Neural cell (in vitro differentiated cells): ENCODE results near the gene NACC1. TPM values are rescaled to one million over a fixed set of nuclear protein-coding genes. Genes with fewer than 3 reads are reported as not detected.

Source experiments
- H2AFZ ChIP-seq: fragments of 200-600, 300-800 bp; sonication (generic), shearing (Covaris generic); 2 replicates; pipeline ENCODE4 v1.6.0; 2014; ENCODE audit warnings: low read depth, mild to moderate bottlenecking, antibody characterized with exemption, low read length, moderate library complexity
- H3F3A ChIP-seq: fragments of 200-600 bp; shearing (Covaris generic); 2 replicates; pipeline ENCODE4 v1.6.1; 2016; ENCODE audit warnings: mild to moderate bottlenecking, moderate library complexity, mixed read lengths, antibody characterized with exemption, low read length; ENCODE audit not compliant: insufficient read depth, poor library complexity, severe bottlenecking
- H3K27ac ChIP-seq: fragments of 200-600, 300-800 bp; sonication (generic), shearing (Covaris generic); 2 replicates; pipeline ENCODE4 v1.5.1; 2014; ENCODE audit warnings: mild to moderate bottlenecking, low read length, moderate library complexity
- H3K27me3 ChIP-seq: fragments of 300-800, 200-600 bp; sonication (generic), shearing (Covaris generic); 2 replicates; pipeline ENCODE4 v1.6.0; 2014; ENCODE audit warnings: mild to moderate bottlenecking, low read depth, low read length, moderate library complexity; ENCODE audit not compliant: insufficient read depth
- H3K36me3 ChIP-seq: fragments of 300-800, 200-600 bp; sonication (generic), shearing (Covaris generic); 2 replicates; pipeline ENCODE4 v1.5.1; 2014; ENCODE audit warnings: mild to moderate bottlenecking, antibody characterized with exemption, low read length, moderate library complexity; ENCODE audit not compliant: insufficient read depth
- H3K4me2 ChIP-seq: fragments of 300-800, 200-600 bp; sonication (generic), shearing (Covaris generic); 2 replicates; pipeline ENCODE4 v1.6.0; 2014; ENCODE audit warnings: mild to moderate bottlenecking, low read length
- H3K4me3 ChIP-seq: fragments of 300-800, 200-600 bp; sonication (generic), shearing (Covaris generic); 2 replicates; pipeline ENCODE4 v1.5.1; 2014; ENCODE audit warnings: mild to moderate bottlenecking, low read length, moderate library complexity
- H3K79me2 ChIP-seq: fragments of 200-600 bp; shearing (Covaris generic); replicated peaks from 2 replicates; pipeline ENCODE4 v1.6.0; 2014; ENCODE audit warnings: mild to moderate bottlenecking, low read length, moderate library complexity; ENCODE audit not compliant: insufficient read depth
- H3K9ac ChIP-seq: fragments of 300-800, 200-600 bp; sonication (generic), shearing (Covaris generic); 2 replicates; pipeline ENCODE4 v1.6.1; 2016; ENCODE audit warnings: mild to moderate bottlenecking, low read length, mixed read lengths
- H3K9me2 ChIP-seq: fragments of 200-600 bp; shearing (Covaris generic); 2 replicates; pipeline ENCODE4 v1.6.1; 2016; ENCODE audit warnings: mild to moderate bottlenecking, low read length, mixed read lengths; ENCODE audit not compliant: insufficient read depth
- H3K9me3 ChIP-seq: fragments of 200-600, 300-800 bp; sonication (generic), shearing (Covaris generic); 2 replicates; pipeline ENCODE4 v1.6.1; 2016; ENCODE audit warnings: mild to moderate bottlenecking, mixed run types, low read length, moderate library complexity, mixed read lengths
- H4K20me1 ChIP-seq: fragments of 200-600 bp; shearing (Covaris generic); 2 replicates; pipeline ENCODE4 v1.6.1; 2016; ENCODE audit warnings: mild to moderate bottlenecking, mixed run types; ENCODE audit not compliant: insufficient read depth
- CTCF ChIP-seq: fragments of 450-650 bp; IDR thresholded peaks from 2 replicates; pipeline ENCODE4 v1.5.1; 2014; ENCODE audit warnings: antibody characterized with exemption, mild to moderate bottlenecking, moderate library complexity; ENCODE audit not compliant: poor library complexity, severe bottlenecking
- EP300 ChIP-seq: fragments of 450-650 bp; conservative IDR thresholded peaks from 2 replicates; pipeline ENCODE4 v1.6.1; 2014; ENCODE audit warnings: antibody characterized with exemption, mild to moderate bottlenecking, moderate library complexity; ENCODE audit not compliant: poor library complexity, severe bottlenecking
- EZH2 ChIP-seq: fragments of 200-600, 300-800 bp; shearing (Covaris generic), sonication (generic); IDR thresholded peaks from 2 replicates; pipeline ENCODE4 v1.6.1; 2014; ENCODE audit warnings: antibody characterized with exemption, low read length, borderline replicate concordance, mild to moderate bottlenecking; ENCODE audit not compliant: insufficient read depth, poor library complexity, severe bottlenecking
- MXI1 ChIP-seq: fragments of 450-650 bp; conservative IDR thresholded peaks from 2 replicates; pipeline ENCODE4 v1.6.1; 2014; ENCODE audit warnings: antibody characterized with exemption, mild to moderate bottlenecking; ENCODE audit not compliant: poor library complexity, severe bottlenecking
- POLR2AphosphoS5 ChIP-seq: IDR thresholded peaks from 2 replicates; pipeline ENCODE4 v1.6.1; 2012
- RAD21 ChIP-seq: fragments of 450-650 bp; conservative IDR thresholded peaks from 2 replicates; pipeline ENCODE4 v1.6.1; 2014; ENCODE audit warnings: antibody characterized with exemption, mild to moderate bottlenecking, moderate library complexity
- REST ChIP-seq: IDR thresholded peaks from 2 replicates; pipeline ENCODE4 v1.6.1; 2012; ENCODE audit warnings: borderline replicate concordance
- SMC3 ChIP-seq: fragments of 450-650 bp; conservative IDR thresholded peaks from 2 replicates; pipeline ENCODE4 v1.6.1; 2014; ENCODE audit warnings: antibody characterized with exemption, mild to moderate bottlenecking, moderate library complexity; ENCODE audit not compliant: poor library complexity
- TAF1 ChIP-seq: IDR thresholded peaks from 2 replicates; pipeline ENCODE4 v1.6.1; 2012; ENCODE audit warnings: low read depth
- polyA plus RNA-seq: library from polyadenylated mRNA; depleted of rRNA; stranded (reverse); fragments of >200 nt; gene quantifications from 2 replicates; pipeline ENCODE4 v1.2.3, GENCODE V29; 2014

The NACC1 gene
- polyA plus RNA-seq, 1 donor from 2014 or later: 16.1 TPM

DNA sequence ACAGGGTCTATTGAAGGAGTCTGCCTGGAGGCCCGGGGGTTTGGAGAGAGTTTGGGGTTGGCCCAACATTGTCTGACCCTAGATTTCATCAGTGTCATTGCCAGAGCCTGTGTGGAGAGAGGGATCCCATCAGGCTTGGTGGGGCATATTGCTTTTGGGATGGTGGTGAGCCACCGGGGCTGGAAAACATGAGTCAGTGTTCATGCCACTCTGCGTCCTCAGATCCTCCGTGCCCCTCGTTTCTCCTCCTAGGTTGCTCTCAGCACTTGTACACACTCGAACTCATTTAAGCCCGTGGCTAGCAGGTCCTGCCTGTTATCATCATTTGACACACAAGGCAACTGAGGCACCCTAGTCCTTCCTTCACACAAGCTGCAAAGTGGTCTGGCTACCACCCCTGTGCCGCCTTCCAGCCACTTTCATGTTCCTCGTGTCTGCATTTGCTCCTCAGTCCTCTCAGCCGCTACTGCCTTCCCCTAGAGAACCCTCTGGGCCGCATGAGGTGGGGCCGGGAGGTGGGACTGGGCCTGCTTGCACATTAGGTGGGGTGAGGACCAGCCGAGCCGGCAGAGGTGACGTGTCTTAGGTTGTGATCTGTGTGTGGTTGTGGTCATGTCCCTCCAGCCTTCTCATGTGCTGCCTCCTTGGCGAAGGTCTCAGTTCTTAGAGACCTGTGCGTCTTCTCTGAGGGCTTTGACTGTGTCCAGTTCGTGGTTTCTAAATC is 3.6 kb downstream of the NACC1 start:
- Histone ChIP-seq H3F3A (no peaks in the 10 kb centered on the region), H3K79me2 (peaks cover 44% of the 10 kb centered on the region), H3K9ac (no peak overlapping the region), H3K9me3 (no peaks in the 10 kb centered on the region), H3K36me3 (no peaks in the 10 kb centered on the region), H4K20me1 (no peaks in the 10 kb centered on the region), H3K27ac (no peak overlapping the region), H2AFZ (no peak overlapping the region), H3K4me2 (no peak overlapping the region), H3K9me2 (no peaks in the 10 kb centered on the region), H3K4me3 (no peak overlapping the region), H3K27me3 (no peaks in the 10 kb centered on the region)
- TF ChIP-seq SMC3: no peak
- no peak for TF ChIP-seq MXI1
- no peak for TF ChIP-seq POLR2AphosphoS5
- no peak for TF ChIP-seq RAD21
- TF ChIP-seq EZH2: no peak
- TF ChIP-seq TAF1: no peak
- TF ChIP-seq REST: no peak
- TF ChIP-seq CTCF: no peak
- TF ChIP-seq EP300: no peak

GRCh38 chr19:13122275-13122878 is 4.3 kb downstream of the NACC1 start:
- no peak overlapping the region for H3K27ac ChIP-seq
- no peak overlapping the region for H3K4me2 ChIP-seq
- TF ChIP-seq TAF1: no peak
- TF ChIP-seq POLR2AphosphoS5: no peak
- TF ChIP-seq EZH2: no peak
- TF ChIP-seq EP300: no peak
- TF ChIP-seq CTCF: no peak
- H3K4me3 ChIP-seq: no peak overlapping the region
- H3K27me3 ChIP-seq: no peaks in the 10 kb centered on the region
- H3K9me2 ChIP-seq: no peaks in the 10 kb centered on the region
- H3K9me3 ChIP-seq: no peaks in the 10 kb centered on the region
- H2AFZ ChIP-seq: no peak overlapping the region
- no peaks in the 10 kb centered on the region for H4K20me1 ChIP-seq
- no peaks in the 10 kb centered on the region for H3K36me3 ChIP-seq
- peaks cover 44% of the 10 kb centered on the region for H3K79me2 ChIP-seq
- no peak overlapping the region for H3K9ac ChIP-seq
- H3F3A ChIP-seq: no peaks in the 10 kb centered on the region
